ENCODE measurements around the gene WWC2. TPM values are rescaled to one million over a fixed set of nuclear protein-coding genes. Genes with fewer than 3 reads are reported as not detected.

Gene WWC2
- total RNA-seq, 6 donors from 2014 or later, result 87.0 to 179 (median 121) TPM

DNA sequence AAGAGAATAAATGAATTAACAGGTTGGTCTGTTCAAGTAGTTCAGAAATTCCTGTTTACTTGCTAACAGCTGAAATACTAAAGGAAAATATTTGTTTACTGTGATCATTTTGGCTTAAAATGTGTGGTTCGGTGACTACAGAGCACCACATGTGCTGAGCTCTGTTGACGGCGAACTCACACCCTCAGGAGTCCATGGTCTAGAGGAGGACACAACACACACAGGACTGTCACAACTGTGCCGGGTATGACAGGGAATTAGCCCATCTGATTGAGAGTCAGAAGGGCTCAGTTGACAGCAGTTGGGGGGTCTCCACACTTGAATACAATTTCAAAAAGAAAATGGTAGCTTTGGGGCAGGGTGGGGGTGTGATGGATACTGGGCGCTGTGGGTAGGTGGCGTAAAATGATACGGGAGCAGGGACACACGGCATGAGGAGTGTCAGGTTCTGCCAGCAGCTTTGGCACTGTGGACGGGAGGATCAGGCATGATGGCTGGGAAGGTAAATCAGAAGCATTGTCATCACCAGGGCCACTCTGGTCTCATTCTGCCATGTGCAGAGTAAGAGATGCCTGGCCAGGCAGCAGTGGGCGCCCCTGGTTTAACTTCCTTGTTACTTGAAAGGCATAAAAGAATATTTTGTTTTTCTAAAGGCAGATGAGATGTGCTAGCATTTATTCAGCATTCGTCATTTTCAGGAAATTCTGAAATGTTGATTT is 187.7 kb downstream of the WWC2 start:
- Histone ChIP-seq H3K9me3 (no peaks in the 10 kb centered on the region), H3K36me3 (peaks cover 3 to 82% (median 28%) of the 10 kb centered on the region in 4 donors), H3K4me1 (no peaks in the 10 kb centered on the region), H3K4me3 (no peak overlapping the region), H3K27ac (no peak overlapping the region), H3K27me3 (no peaks in the 10 kb centered on the region)
- WGBS, 2 donors, result 93 to 95% methylated on average over 11 of the region's 11 CpGs
- ATAC-seq (ENCODE audit: low FRiP score in 2 of 2), result no peak
- no peak for DNase-seq
- TF ChIP-seq POLR2A (IDR thresholded peaks at IDR 0.05), result no peak

- H3K27ac ChIP-seq, result no peak overlapping the region
- DNase-seq, result no peak
- WGBS, 2 donors, result 62 to 77% methylated on average over 2 of the region's 2 CpGs
These were observed 188.2 kb downstream of the WWC2 start for GRCh38 chr4:183287309-183287659.

DNA sequence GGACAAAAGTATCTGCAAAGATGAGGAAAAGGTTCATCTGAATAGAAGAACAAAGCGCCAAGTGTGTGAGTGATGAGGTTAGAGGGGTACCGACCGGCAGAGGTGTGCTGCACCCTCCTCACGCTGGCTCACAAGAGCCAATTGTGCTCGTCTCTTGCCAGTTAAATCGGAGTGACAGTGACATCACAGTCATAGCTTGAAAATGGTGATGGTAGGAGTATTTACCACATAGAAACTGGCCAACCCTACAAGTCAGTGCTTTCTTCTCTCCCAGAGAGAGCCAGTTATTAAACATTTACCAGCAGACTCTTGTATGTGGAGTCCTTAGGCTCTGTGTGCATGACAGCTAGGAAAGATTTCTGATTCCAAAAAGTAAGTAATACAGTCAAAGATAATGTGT is 188.6 kb downstream of the WWC2 start:
- ATAC-seq (ENCODE audit: low FRiP score in 2 of 2), result no peak
- no peaks in the 10 kb centered on the region for H3K4me1 ChIP-seq
- no peaks in the 10 kb centered on the region for H3K9me3 ChIP-seq
- TF ChIP-seq POLR2A (IDR thresholded peaks at IDR 0.05), result no peak
- no peak for TF ChIP-seq POLR2AphosphoS5 (IDR thresholded peaks at IDR 0.05)
- no peak for TF ChIP-seq CTCF (IDR thresholded peaks at IDR 0.05)
- TF ChIP-seq EP300 (IDR thresholded peaks at IDR 0.05), result no peak
- WGBS, 2 donors, result 71 to 81% methylated on average over 6 of the region's 6 CpGs
- H3K27ac ChIP-seq, result no peak overlapping the region
- H3K36me3 ChIP-seq, result peaks cover 3 to 88% (median 27%) of the 10 kb centered on the region in 4 donors
- DNase-seq, result no peak
- H3K4me3 ChIP-seq, result no peak overlapping the region
- no peaks in the 10 kb centered on the region for H3K27me3 ChIP-seq

More at GRCh38 chr4:183287309-183287659, 188.2 kb downstream of the WWC2 start:
- no peak overlapping the region for H3K4me3 ChIP-seq
- ATAC-seq (ENCODE audit: low FRiP score in 2 of 2), result no peak
- H3K4me1 ChIP-seq, result no peaks in the 10 kb centered on the region
- TF ChIP-seq POLR2AphosphoS5 (IDR thresholded peaks at IDR 0.05), result no peak
- no peak for TF ChIP-seq EP300 (IDR thresholded peaks at IDR 0.05)
- TF ChIP-seq CTCF (IDR thresholded peaks at IDR 0.05), result no peak
- TF ChIP-seq POLR2A (IDR thresholded peaks at IDR 0.05), result no peak
- no peaks in the 10 kb centered on the region for H3K27me3 ChIP-seq
- peaks cover 3 to 87% (median 28%) of the 10 kb centered on the region in 4 donors for H3K36me3 ChIP-seq
- no peaks in the 10 kb centered on the region for H3K9me3 ChIP-seq

DNA sequence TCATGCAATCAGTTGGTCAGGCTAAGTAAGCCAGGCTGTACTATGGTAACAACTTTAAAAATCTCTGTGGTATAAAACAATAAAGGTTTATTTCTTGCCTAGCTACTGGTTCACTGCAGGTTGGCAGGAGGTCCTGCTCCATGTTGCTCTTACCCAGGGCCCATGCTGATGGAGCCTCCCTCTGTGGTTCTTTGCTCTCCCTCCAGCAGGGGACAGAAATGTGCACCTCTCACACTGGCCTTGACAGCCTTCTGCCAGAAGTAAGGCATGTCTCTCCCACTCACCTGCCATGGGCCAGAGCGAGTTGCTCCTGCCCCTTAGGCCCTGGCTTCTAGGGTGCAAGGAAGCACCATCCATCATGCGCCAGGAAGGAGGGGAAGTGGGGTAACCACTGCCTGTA is 189.9 kb downstream of the WWC2 start:
- TF ChIP-seq CTCF (IDR thresholded peaks at IDR 0.05) (no peak), POLR2A (IDR thresholded peaks at IDR 0.05) (no peak), EP300 (IDR thresholded peaks at IDR 0.05) (no peak), POLR2AphosphoS5 (IDR thresholded peaks at IDR 0.05) (no peak)
- Histone ChIP-seq H3K4me1 (no peaks in the 10 kb centered on the region), H3K27me3 (no peaks in the 10 kb centered on the region), H3K9me3 (no peaks in the 10 kb centered on the region), H3K4me3 (no peak overlapping the region), H3K36me3 (peaks cover 3 to 79% (median 25%) of the 10 kb centered on the region in 4 donors), H3K27ac (no peak overlapping the region)
- no peak for DNase-seq
- ATAC-seq (ENCODE audit: low FRiP score in 2 of 2), result no peak
- 90 to 91% methylated on average over 2 of the region's 2 CpGs for WGBS, 2 donors

DNA sequence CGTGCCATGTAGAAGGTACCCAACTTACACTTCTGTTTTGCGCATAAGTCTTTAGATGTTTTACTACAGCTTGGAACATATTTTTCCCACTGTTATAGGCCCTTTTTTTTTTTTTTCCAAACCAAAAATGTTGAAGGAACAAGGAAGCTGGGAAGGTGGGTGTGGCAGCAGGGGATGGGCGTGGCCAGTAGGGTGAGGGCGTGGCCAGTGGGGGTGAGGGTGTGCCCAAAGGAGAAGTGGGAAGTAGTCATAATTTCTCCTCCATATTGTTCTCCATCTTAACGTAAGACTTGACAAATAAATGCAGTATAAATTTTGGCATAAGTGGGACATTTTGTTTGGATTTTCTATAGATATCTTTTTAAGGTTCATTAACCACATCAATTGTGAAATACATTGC is 190.6 kb downstream of the WWC2 start:
- no peak for ATAC-seq (ENCODE audit: low FRiP score in 2 of 2)
- Histone ChIP-seq H3K36me3 (peaks cover 3 to 72% (median 20%) of the 10 kb centered on the region in 4 donors), H3K9me3 (no peaks in the 10 kb centered on the region), H3K4me1 (no peaks in the 10 kb centered on the region), H3K4me3 (no peak overlapping the region), H3K27ac (no peak overlapping the region), H3K27me3 (no peaks in the 10 kb centered on the region)
- DNase-seq, result peak in 1 of 2 donors; percentile 82
- TF ChIP-seq EP300 (IDR thresholded peaks at IDR 0.05) (no peak), POLR2A (IDR thresholded peaks at IDR 0.05) (no peak), POLR2AphosphoS5 (IDR thresholded peaks at IDR 0.05) (no peak), CTCF (IDR thresholded peaks at IDR 0.05) (no peak)
- WGBS, 2 donors, result 91 to 92% methylated on average over 5 of the region's 5 CpGs
